GM12878 (cell line): ENCODE data around the gene TSC2. TPM values are rescaled to one million over a fixed set of nuclear protein-coding genes. Genes with fewer than 3 reads are reported as not detected.

ENCODE experiments used
- ATAC-seq: fragments of 200-7000 bp; cut with Tn5 transposase; 3 replicates; pipeline ENCODE4 v1.9.1; 2020; ENCODE audit warnings: mild to moderate bottlenecking, moderate library complexity
- BruUV-seq: library from RNA; stranded (reverse); fragments of 400-500 nt; replicated peaks from 2 replicates; lab custom pipeline; 2021; lab: Mats Ljungman, UMichigan
- CTCF ChIA-PET: fragments of 300-600 bp; sonication (Branson Sonifier 250); formaldehyde crosslinking; extraction: SDS; loops from one replicate; lab custom pipeline; 2021; ENCODE audit warnings: inconsistent platforms; lab: Yijun Ruan, JAX
- POLR2A ChIA-PET: fragments of 350-600 bp; formaldehyde crosslinking; extraction: SDS; loops from one replicate; lab custom pipeline; 2021; ENCODE audit warnings: inconsistent platforms; lab: Charles Lee
- RAD21 ChIA-PET: fragments of 300-600 bp; sonication (Branson Sonifier 250); formaldehyde crosslinking; loops from one replicate; lab custom pipeline; 2023; ENCODE audit warnings: antibody characterized with exemption; ENCODE audit not compliant: unreplicated experiment; lab: Charles Lee
- SMC1A ChIA-PET: fragments of 300-600 bp; sonication (Branson Sonifier 250); formaldehyde crosslinking; loops from one replicate; lab custom pipeline; 2023; ENCODE audit not compliant: unreplicated experiment, uncharacterized antibody; lab: Charles Lee
- DNase-seq: peaks from one replicate; pipeline ENCODE4 v3.0.0-alpha.2; 2011; ENCODE audit warnings: low read depth, low spot score
- FAIRE-seq: peaks from 3 replicates; lab custom pipeline; 2011; peaks lifted over from hg19 to GRCh38; lab: Jason Lieb, UNC
- H2AFZ ChIP-seq: 2 replicates; pipeline ENCODE4 v1.6.0; 2011; ENCODE audit warnings: low read depth, low read length, control low read depth; ENCODE audit not compliant: control insufficient read depth
- H3K27ac ChIP-seq: 2 replicates; pipeline ENCODE4 v1.5.1; 2011; ENCODE audit warnings: control low read depth; ENCODE audit not compliant: control insufficient read depth, insufficient read depth
- H3K27me3 ChIP-seq, 2 experiments: replicated peaks in 1 of 2; 2 replicates each; pipeline versions ENCODE4 v1.6.0 to v1.6.1; 2011; ENCODE audit warnings: low read length in 1 of 2; ENCODE audit not compliant: control insufficient read depth in 2 of 2, insufficient read depth in 2 of 2
- H3K36me3 ChIP-seq, 2 experiments: 2 replicates each; pipeline ENCODE4 v1.5.1; 2011; ENCODE audit warnings: low read length in 1 of 2; ENCODE audit not compliant: control insufficient read depth in 2 of 2, insufficient read depth in 2 of 2
- H3K4me1 ChIP-seq: 2 replicates; pipeline ENCODE4 v1.6.1; 2011; ENCODE audit warnings: mild to moderate bottlenecking, low read length, moderate library complexity, mixed read lengths; ENCODE audit not compliant: control insufficient read depth, insufficient read depth
- H3K4me2 ChIP-seq: 2 replicates; pipeline ENCODE4 v1.6.0; 2011; ENCODE audit warnings: control low read depth; ENCODE audit not compliant: control insufficient read depth, insufficient read depth
- H3K4me3 ChIP-seq: fragments of 200-600 bp; sonication (generic); 2 replicates; pipeline ENCODE4 v1.5.1; 2016
- H3K79me2 ChIP-seq: 2 replicates; pipeline ENCODE4 v1.6.0; 2011; ENCODE audit warnings: low read length; ENCODE audit not compliant: control insufficient read depth, insufficient read depth
- H3K9ac ChIP-seq: 2 replicates; pipeline ENCODE4 v1.8.0; 2011; ENCODE audit warnings: low read length, control low read depth, mixed read lengths; ENCODE audit not compliant: control insufficient read depth, insufficient read depth
- H3K9me3 ChIP-seq: replicated peaks from 3 replicates; pipeline ENCODE4 v1.5.1; 2011; ENCODE audit warnings: mild to moderate bottlenecking, low read length; ENCODE audit not compliant: control insufficient read depth, insufficient read depth
- H4K20me1 ChIP-seq: 2 replicates; pipeline ENCODE4 v1.6.0; 2011; ENCODE audit not compliant: control insufficient read depth, insufficient read depth
- CHD1 ChIP-seq: IDR thresholded peaks from 2 replicates; pipeline ENCODE4 v1.6.1; 2012; ENCODE audit warnings: low read depth, low read length, improper control_type of control experiment
- ESRRA ChIP-seq: IDR thresholded peaks from 2 replicates; pipeline ENCODE4 v1.6.1; 2012; ENCODE audit warnings: mild to moderate bottlenecking, low read length, improper control_type of control experiment
- TCF7 ChIP-seq: IDR thresholded peaks from 2 replicates; pipeline ENCODE4 v1.6.1; 2014; ENCODE audit warnings: antibody characterized with exemption, borderline replicate concordance
- ZNF592 ChIP-seq: fragments of 450-650 bp; IDR thresholded peaks from 2 replicates; pipeline ENCODE4 v1.6.1; 2017; ENCODE audit warnings: mild to moderate bottlenecking, moderate library complexity
- WGBS: methylation state at CpG from one replicate; pipeline ENCODE4 v1.1.6; 2016; ENCODE audit warnings: low lambda C conversion rate; ENCODE audit not compliant: insufficient replicate concordance, insufficient coverage; ENCODE audit errors: missing lambda C conversion rate; 5-methylcytosine and 5-hydroxymethylcytosine counted together
- in situ Hi-C: fragments of 300-500 bp; cut with MboI; formaldehyde crosslinking; loops from 9 replicates; pipeline ENCODE4 v1.14.3; 2018; ENCODE audit warnings: mixed read lengths
- intact Hi-C: fragments of 100-400 bp; cut with micrococcal nuclease; formaldehyde crosslinking; loops from one replicate; pipeline ENCODE4 v1.14.2; 2022; ENCODE audit not compliant: unreplicated experiment
- polyA plus RNA-seq, 11 experiments: library from polyadenylated mRNA; depleted of rRNA in 4 of 11; unstranded in 6 of 11; stranded (reverse) in 5 of 11; fragments of >200 nt; fragmentation: Nextera tagmentation in 4 of 11; fragmentation: Illumina TruSeq in 1 of 11; extraction: Ambion mirVana in 4 of 11; extraction: Trizol in 1 of 11; gene quantifications; 1 replicate in 1 of 11; 2 replicates in 10 of 11; pipeline versions ENCODE4 v1.2.1 to v1.2.3, GENCODE V29; 2011 to 2016; ENCODE audit warnings: inconsistent platforms in 2 of 11, missing spikeins in 2 of 11, low read depth in 1 of 11
- total RNA-seq, 4 experiments: library from RNA; depleted of rRNA in 3 of 4; stranded (reverse); fragments of >200 nt in 3 of 4; fragmentation: Illumina TruSeq in 1 of 4; extraction: Trizol in 1 of 4; gene quantifications; 2 replicates each; pipeline versions ENCODE4 v1.2.1 to v1.2.3, GENCODE V29; 2013 to 2021
- TF ChIP-seq, protein P1 (sequence below): fragments of 450-650 bp; IDR thresholded peaks from 2 replicates; pipeline ENCODE4 v1.6.1; 2018; ENCODE audit warnings: borderline replicate concordance, mild to moderate bottlenecking; ENCODE audit not compliant: partially characterized antibody
- TF ChIP-seq, protein P2 (sequence below): fragments of 450-650 bp; formaldehyde crosslinking; IDR thresholded peaks from 2 replicates; pipeline ENCODE4 v1.5.0; 2022; ENCODE audit warnings: mild to moderate bottlenecking, missing genetic modification characterization
- TF ChIP-seq, protein P3 (sequence below): fragments of 450-650 bp; IDR thresholded peaks from 2 replicates; pipeline ENCODE4 v1.6.1; 2017; ENCODE audit warnings: antibody characterized with exemption, mild to moderate bottlenecking, moderate library complexity

Gene TSC2
- total and polyA plus RNA-seq, 10 of the 15 experiments (the other 5 are each of a cell fraction or from before 2014, with no cell fraction given): 1.6 to 77.0 (median 21.6) TPM

GRCh38 chr16:2079991-2080390, 32.2 kb downstream of the TSC2 start:
- FAIRE-seq: no peak
- BruUV-seq: no TSS peak
- intact Hi-C loops: no loop called here

More at GRCh38 chr16:2079991-2080390, 32.2 kb downstream of the TSC2 start:
- H4K20me1 ChIP-seq: no peaks in the 10 kb centered on the region
- H3K4me3 ChIP-seq: no peak overlapping the region
- ChIA-PET SMC1A (no interaction called here), POLR2A (no interaction called here), RAD21 (no interaction called here), CTCF (no interaction called here)
- H3K36me3 ChIP-seq: peaks cover 0 to 2% of the 10 kb centered on the region in 2 experiments; a peak in 3 of 4 replicates
- H3K9me3 ChIP-seq: no peaks in the 10 kb centered on the region
- ATAC-seq (no peak), DNase-seq (no peak)
- TF ChIP-seq, protein P1, sequence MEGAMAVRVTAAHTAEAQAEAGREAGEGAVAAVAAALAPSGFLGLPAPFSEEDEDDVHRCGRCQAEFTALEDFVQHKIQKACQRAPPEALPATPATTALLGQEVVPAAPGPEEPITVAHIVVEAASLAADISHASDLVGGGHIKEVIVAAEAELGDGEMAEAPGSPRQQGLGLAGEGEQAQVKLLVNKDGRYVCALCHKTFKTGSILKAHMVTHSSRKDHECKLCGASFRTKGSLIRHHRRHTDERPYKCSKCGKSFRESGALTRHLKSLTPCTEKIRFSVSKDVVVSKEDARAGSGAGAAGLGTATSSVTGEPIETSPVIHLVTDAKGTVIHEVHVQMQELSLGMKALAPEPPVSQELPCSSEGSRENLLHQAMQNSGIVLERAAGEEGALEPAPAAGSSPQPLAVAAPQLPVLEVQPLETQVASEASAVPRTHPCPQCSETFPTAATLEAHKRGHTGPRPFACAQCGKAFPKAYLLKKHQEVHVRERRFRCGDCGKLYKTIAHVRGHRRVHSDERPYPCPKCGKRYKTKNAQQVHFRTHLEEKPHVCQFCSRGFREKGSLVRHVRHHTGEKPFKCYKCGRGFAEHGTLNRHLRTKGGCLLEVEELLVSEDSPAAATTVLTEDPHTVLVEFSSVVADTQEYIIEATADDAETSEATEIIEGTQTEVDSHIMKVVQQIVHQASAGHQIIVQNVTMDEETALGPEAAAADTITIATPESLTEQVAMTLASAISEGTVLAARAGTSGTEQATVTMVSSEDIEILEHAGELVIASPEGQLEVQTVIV: no peak
- TF ChIP-seq ESRRA (no peak), ZNF592 (no peak), TCF7 (no peak), CHD1 (no peak)
- TF ChIP-seq, protein P2, sequence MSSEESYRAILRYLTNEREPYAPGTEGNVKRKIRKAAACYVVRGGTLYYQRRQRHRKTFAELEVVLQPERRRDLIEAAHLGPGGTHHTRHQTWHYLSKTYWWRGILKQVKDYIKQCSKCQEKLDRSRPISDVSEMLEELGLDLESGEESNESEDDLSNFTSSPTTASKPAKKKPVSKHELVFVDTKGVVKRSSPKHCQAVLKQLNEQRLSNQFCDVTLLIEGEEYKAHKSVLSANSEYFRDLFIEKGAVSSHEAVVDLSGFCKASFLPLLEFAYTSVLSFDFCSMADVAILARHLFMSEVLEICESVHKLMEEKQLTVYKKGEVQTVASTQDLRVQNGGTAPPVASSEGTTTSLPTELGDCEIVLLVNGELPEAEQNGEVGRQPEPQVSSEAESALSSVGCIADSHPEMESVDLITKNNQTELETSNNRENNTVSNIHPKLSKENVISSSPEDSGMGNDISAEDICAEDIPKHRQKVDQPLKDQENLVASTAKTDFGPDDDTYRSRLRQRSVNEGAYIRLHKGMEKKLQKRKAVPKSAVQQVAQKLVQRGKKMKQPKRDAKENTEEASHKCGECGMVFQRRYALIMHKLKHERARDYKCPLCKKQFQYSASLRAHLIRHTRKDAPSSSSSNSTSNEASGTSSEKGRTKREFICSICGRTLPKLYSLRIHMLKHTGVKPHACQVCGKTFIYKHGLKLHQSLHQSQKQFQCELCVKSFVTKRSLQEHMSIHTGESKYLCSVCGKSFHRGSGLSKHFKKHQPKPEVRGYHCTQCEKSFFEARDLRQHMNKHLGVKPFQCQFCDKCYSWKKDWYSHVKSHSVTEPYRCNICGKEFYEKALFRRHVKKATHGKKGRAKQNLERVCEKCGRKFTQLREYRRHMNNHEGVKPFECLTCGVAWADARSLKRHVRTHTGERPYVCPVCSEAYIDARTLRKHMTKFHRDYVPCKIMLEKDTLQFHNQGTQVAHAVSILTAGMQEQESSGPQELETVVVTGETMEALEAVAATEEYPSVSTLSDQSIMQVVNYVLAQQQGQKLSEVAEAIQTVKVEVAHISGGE (CRISPR knock-in tag): no peak
- TF ChIP-seq, protein P3, sequence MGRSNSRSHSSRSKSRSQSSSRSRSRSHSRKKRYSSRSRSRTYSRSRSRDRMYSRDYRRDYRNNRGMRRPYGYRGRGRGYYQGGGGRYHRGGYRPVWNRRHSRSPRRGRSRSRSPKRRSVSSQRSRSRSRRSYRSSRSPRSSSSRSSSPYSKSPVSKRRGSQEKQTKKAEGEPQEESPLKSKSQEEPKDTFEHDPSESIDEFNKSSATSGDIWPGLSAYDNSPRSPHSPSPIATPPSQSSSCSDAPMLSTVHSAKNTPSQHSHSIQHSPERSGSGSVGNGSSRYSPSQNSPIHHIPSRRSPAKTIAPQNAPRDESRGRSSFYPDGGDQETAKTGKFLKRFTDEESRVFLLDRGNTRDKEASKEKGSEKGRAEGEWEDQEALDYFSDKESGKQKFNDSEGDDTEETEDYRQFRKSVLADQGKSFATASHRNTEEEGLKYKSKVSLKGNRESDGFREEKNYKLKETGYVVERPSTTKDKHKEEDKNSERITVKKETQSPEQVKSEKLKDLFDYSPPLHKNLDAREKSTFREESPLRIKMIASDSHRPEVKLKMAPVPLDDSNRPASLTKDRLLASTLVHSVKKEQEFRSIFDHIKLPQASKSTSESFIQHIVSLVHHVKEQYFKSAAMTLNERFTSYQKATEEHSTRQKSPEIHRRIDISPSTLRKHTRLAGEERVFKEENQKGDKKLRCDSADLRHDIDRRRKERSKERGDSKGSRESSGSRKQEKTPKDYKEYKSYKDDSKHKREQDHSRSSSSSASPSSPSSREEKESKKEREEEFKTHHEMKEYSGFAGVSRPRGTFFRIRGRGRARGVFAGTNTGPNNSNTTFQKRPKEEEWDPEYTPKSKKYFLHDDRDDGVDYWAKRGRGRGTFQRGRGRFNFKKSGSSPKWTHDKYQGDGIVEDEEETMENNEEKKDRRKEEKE: no peak
- WGBS: 89% methylated on average over 16 of the region's 16 CpGs
- in situ Hi-C loops: loop anchor here (10.0 kb wide), 1 partner anchor 65 kb away; the partner anchor contains the start of gene RAB26
- H3K27ac ChIP-seq: no peak overlapping the region
- no peak overlapping the region for H3K4me2 ChIP-seq
- no peaks in the 10 kb centered on the region for H3K27me3 ChIP-seq
- H3K9ac ChIP-seq: no peak overlapping the region
- H3K79me2 ChIP-seq: no peaks in the 10 kb centered on the region
- no peaks in the 10 kb centered on the region for H3K4me1 ChIP-seq
- H2AFZ ChIP-seq: no peak overlapping the region
